Measurements from ENCODE around the gene SOAT2.

The SOAT2 gene

DNA sequence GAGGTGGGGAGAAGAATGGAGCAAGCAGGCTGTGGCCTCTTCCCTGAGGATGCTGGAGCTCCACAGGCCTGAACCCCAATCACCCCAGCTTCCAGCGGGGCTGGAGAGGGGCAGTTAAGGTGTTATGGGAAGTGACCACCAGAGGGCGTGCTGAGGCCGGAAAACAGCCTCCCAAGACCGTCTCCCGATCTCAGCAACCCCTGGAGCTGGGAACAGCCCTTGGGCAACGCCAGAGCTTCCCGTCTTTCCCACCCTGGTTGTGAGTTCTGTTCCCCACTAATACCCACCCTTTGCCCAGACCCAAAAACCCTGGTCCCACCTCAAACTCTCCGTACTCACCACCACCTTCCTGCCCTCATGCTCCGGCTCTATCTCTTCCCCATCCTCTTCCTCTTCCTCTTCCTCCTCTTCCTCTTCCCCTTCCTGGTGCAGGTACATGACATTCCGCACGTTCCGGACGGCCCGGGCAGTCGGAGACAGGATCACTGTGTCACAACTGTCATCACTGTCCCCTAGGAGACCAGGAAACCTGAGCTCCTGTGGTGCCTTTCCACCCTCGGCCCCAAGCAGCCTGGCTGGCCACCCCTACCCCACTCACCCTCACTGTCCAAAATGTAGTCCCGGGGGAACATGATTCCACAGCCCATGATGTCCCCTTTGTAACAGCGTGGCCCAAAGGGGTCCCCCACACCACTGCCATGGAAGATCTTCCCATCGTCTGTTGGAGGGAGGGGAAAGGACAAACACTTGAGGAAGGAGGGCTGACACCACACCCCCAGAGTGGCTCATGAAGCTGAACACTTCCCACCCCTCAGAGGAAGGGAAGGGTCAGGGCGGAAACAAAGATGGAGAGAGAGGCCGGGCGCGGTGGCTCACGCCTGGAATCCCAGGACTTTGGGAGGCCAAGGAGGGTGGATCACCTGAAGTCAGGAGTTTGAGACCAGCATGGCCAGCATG lies 37.0 kb upstream of the SOAT2 start:
- Histone ChIP-seq H3K9me3 (ENCODE audit: control extremely low read depth in 1 of 5, control insufficient read depth in 4 of 5, insufficient read depth in 2 of 5, low read depth in 1 of 5, low read length in 4 of 5) (no peaks in the 10 kb centered on the region), H3K4me1 (ENCODE audit: control extremely low read depth in 1 of 4, control insufficient read depth in 4 of 4, insufficient read depth in 4 of 4, low read length in 3 of 4) (peaks cover 0 to 9% (median 0%) of the 10 kb centered on the region in 4 experiments), H3K36me3 (ENCODE audit: control insufficient read depth in 4 of 4, insufficient read depth in 4 of 4, low read length in 3 of 4) (peaks cover 2 to 41% (median 22%) of the 10 kb centered on the region in 4 experiments), H3K27me3 (replicated peaks in 2 of 5; ENCODE audit: control insufficient read depth in 4 of 5, insufficient read depth in 5 of 5, low read length in 4 of 5) (no peaks in the 10 kb centered on the region), H3K27ac (ENCODE audit: insufficient read depth in 1 of 2, low read depth in 1 of 2, low read length in 2 of 2, poor library complexity in 1 of 2, severe bottlenecking in 2 of 2) (no peak overlapping the region), H3K4me3 (ENCODE audit: control insufficient read depth in 1 of 7, extremely low read depth in 1 of 7, insufficient read depth in 4 of 7, low read depth in 2 of 7, low read length in 6 of 7) (no peak overlapping the region)
- ChIA-PET CTCF (interaction anchor here (0.8 to 17.4 kb wide), 24 partner anchors 9 to 222 kb away, joined by 3 to 361 read pairs (median 5); partner anchors contain the start of genes CSAD, ESPL1, IGFBP6 and SOAT2), POLR2A (interaction anchor here (0.6 to 1.4 kb wide), 4 partner anchors 13 to 183 kb away, joined by 3 to 9 read pairs (median 6); partner anchors contain the start of gene SPRYD3)
- DNase-seq = peak; percentile 52 to 60 (median 53)
- 30% methylated on average over 17 of the region's 24 CpGs for WGBS (ENCODE audit: insufficient coverage)

DNA sequence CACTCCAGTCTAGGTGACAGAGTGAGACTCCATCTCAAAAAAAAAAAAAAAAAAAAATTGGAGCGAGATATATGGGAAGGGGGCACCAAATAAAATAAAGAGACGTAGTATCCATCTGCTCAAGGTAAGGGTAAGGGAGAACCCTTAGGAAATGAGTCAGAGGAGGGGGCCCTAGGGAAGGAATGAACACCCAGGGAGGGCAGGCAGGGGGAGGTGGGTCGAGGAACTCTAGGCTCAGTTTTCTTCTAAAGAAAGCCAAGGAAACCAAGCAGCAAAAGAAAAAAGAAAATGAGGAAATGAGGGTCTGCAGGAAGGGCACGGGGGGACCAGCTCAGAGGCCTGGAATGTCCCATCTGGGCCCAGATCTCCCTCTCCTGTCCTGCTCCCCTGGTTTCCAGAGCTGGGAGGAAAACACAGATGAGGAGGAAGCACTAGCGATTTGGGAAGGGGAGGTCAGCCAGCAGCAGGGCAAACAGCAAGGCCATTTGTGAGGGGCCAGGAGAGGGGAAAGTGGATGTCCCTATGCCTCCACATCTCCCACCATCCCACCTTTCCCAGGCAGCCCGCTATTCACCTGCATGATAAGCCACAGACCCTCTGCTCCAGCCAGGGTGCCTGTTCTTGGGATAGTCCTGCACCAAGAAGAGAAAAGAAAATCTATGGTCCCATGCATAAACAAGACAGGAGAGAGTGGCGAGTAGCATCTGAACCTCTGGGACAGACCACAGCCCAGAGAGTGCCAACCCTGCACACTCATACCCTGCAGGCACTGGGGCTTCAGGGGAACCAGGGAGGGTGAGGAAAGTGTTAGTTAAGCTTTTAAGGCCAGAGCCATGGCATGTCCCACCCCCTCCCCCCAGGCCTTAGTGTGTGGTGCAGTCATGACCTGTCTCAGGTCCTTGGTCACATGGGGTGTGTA lies 36.0 kb upstream of the SOAT2 start:
- 100% methylated on average over 3 of the region's 7 CpGs for WGBS (ENCODE audit: insufficient coverage)
- POLR2A ChIA-PET = interaction anchor here (0.8 to 2.1 kb wide), 3 partner anchors 12 to 107 kb away, joined by 3 to 5 read pairs (median 4); partner anchors contain the start of genes SOAT2 and SPRYD3
- no peak for DNase-seq
- peaks cover 2 to 43% (median 26%) of the 10 kb centered on the region in 4 experiments for H3K36me3 ChIP-seq (ENCODE audit: control insufficient read depth in 4 of 4, insufficient read depth in 4 of 4, low read length in 3 of 4)
- CTCF ChIA-PET = interaction anchor here (1.0 to 17.4 kb wide), 14 partner anchors 10 to 131 kb away, joined by 3 to 361 read pairs (median 12); partner anchors contain the start of genes CSAD, IGFBP6, SOAT2 and SPRYD3
- no peak overlapping the region for H3K4me3 ChIP-seq (ENCODE audit: control insufficient read depth in 1 of 7, extremely low read depth in 1 of 7, insufficient read depth in 4 of 7, low read depth in 2 of 7, low read length in 6 of 7)
- H3K27me3 ChIP-seq (replicated peaks in 2 of 5; ENCODE audit: control insufficient read depth in 4 of 5, insufficient read depth in 5 of 5, low read length in 4 of 5) = no peaks in the 10 kb centered on the region
- H3K27ac ChIP-seq (ENCODE audit: insufficient read depth in 1 of 2, low read depth in 1 of 2, low read length in 2 of 2, poor library complexity in 1 of 2, severe bottlenecking in 2 of 2) = no peak overlapping the region
- no peaks in the 10 kb centered on the region for H3K9me3 ChIP-seq (ENCODE audit: control extremely low read depth in 1 of 5, control insufficient read depth in 4 of 5, insufficient read depth in 2 of 5, low read depth in 1 of 5, low read length in 4 of 5)
- peaks cover 0 to 20% (median 4%) of the 10 kb centered on the region in 4 experiments for H3K4me1 ChIP-seq (ENCODE audit: control extremely low read depth in 1 of 4, control insufficient read depth in 4 of 4, insufficient read depth in 4 of 4, low read length in 3 of 4)

DNA sequence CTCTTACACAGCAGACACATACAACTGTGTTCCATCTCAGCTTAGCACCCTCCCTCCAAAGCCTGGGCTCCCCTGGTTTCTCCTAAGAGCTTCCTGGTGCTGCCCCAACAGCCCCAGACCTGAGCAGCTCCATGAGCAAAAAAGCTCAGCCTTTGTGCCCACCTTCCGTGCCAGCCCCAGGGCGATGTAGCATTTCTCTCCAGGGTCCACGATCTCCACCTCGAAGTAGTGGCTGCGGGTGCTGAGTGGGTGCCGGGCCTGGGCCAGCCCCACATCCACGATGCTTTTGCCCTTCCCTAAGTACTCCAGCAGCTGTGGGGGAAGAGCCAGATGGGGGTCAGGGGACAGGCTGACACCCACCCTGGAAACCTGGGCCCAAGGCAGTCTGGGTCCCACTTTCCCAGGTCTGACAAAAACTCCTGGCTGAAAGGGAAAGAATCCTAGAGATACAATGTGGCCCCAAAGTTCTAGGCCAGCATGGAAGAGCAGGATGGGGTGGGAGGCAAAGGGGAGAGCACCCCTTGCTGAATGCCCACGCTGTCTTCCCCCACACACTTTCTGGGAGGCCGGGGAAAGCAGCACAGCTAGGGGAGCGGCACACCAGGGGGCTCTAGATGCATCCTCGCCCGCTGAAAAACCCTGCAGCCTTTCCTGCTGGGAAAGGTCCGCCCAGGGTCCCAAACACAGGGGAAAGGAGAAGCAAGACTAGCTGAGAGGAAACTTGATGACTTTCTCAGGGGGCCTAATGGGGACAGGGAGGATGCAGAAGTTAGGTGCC lies 35.1 kb upstream of the SOAT2 start:
- H3K9me3 ChIP-seq (ENCODE audit: control extremely low read depth in 1 of 5, control insufficient read depth in 4 of 5, insufficient read depth in 2 of 5, low read depth in 1 of 5, low read length in 4 of 5) = no peaks in the 10 kb centered on the region
- peaks cover 2 to 46% (median 29%) of the 10 kb centered on the region in 4 experiments for H3K36me3 ChIP-seq (ENCODE audit: control insufficient read depth in 4 of 4, insufficient read depth in 4 of 4, low read length in 3 of 4)
- DNase-seq = no peak
- H3K27me3 ChIP-seq (replicated peaks in 2 of 5; ENCODE audit: control insufficient read depth in 4 of 5, insufficient read depth in 5 of 5, low read length in 4 of 5) = no peaks in the 10 kb centered on the region
- 90% methylated on average over 13 of the region's 13 CpGs for WGBS (ENCODE audit: insufficient coverage)
- no peak overlapping the region for H3K27ac ChIP-seq (ENCODE audit: insufficient read depth in 1 of 2, low read depth in 1 of 2, low read length in 2 of 2, poor library complexity in 1 of 2, severe bottlenecking in 2 of 2)
- POLR2A ChIA-PET = interaction anchor here (0.8 to 2.1 kb wide), 3 partner anchors 12 to 107 kb away, joined by 3 to 5 read pairs (median 4); partner anchors contain the start of genes SOAT2 and SPRYD3
- peaks cover 0 to 27% (median 7%) of the 10 kb centered on the region in 4 experiments for H3K4me1 ChIP-seq (ENCODE audit: control extremely low read depth in 1 of 4, control insufficient read depth in 4 of 4, insufficient read depth in 4 of 4, low read length in 3 of 4)
- CTCF ChIA-PET = interaction anchor here (1.7 to 17.4 kb wide), 7 partner anchors 10 to 129 kb away, joined by 4 to 361 read pairs (median 44); partner anchors contain the start of genes IGFBP6, SOAT2 and SPRYD3
- no peak overlapping the region for H3K4me3 ChIP-seq (ENCODE audit: control insufficient read depth in 1 of 7, extremely low read depth in 1 of 7, insufficient read depth in 4 of 7, low read depth in 2 of 7, low read length in 6 of 7)

DNA sequence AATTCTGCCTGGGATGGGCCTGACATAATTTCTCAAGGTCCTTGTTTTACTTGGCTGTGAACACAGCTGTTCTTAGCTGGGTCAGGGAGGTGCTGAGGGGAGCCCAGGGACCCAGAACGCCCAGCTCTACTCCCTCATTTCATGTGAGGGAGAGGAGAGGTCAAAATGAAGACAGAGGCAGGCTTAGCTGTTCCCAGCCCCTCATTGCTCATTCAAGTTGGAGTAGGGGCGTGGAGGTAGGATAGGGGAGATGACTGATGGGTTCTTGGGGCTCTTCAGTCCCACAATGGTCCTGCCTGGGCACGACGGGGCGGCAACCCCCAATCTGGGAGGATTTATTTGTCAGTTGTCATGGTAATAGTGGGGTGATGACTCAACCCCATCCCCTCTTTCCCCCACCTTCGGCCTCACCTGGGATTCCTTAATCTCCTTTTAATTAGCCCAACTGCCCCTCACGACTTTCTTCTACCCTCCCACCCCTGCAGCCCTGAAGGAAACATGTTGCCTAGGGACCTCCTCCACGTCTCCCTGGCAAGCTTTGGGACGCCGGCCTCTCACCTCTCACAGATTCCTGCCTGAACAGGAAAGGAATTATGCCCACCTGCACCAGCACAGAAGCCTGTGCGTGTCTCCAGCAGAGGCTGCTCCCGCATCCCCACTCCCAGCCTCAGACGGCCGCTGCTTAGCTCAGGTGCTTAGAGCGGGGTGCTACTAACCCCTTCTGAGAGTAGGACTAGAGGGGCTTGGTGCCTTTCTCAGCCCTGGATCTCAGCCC lies 34.3 kb upstream of the SOAT2 start:
- Histone ChIP-seq H3K36me3 (ENCODE audit: control insufficient read depth in 4 of 4, insufficient read depth in 4 of 4, low read length in 3 of 4) (peaks cover 2 to 46% (median 29%) of the 10 kb centered on the region in 4 experiments), H3K4me1 (ENCODE audit: control extremely low read depth in 1 of 4, control insufficient read depth in 4 of 4, insufficient read depth in 4 of 4, low read length in 3 of 4) (peaks cover 0 to 27% (median 8%) of the 10 kb centered on the region in 4 experiments), H3K9me3 (ENCODE audit: control extremely low read depth in 1 of 5, control insufficient read depth in 4 of 5, insufficient read depth in 2 of 5, low read depth in 1 of 5, low read length in 4 of 5) (no peaks in the 10 kb centered on the region), H3K4me3 (ENCODE audit: control insufficient read depth in 1 of 7, extremely low read depth in 1 of 7, insufficient read depth in 4 of 7, low read depth in 2 of 7, low read length in 6 of 7) (no peak overlapping the region), H3K27ac (ENCODE audit: insufficient read depth in 1 of 2, low read depth in 1 of 2, low read length in 2 of 2, poor library complexity in 1 of 2, severe bottlenecking in 2 of 2) (no peak overlapping the region), H3K27me3 (replicated peaks in 2 of 5; ENCODE audit: control insufficient read depth in 4 of 5, insufficient read depth in 5 of 5, low read length in 4 of 5) (no peaks in the 10 kb centered on the region)
- DNase-seq = no peak
- WGBS (ENCODE audit: insufficient coverage) = 95% methylated on average over 6 of the region's 15 CpGs
- CTCF ChIA-PET = interaction anchor here (1.7 to 17.4 kb wide), 7 partner anchors 9 to 128 kb away, joined by 4 to 361 read pairs (median 44); partner anchors contain the start of genes IGFBP6, SOAT2 and SPRYD3
- POLR2A ChIA-PET = interaction anchor here (2.1 kb wide), 1 partner anchor 34 kb away, joined by 5 read pairs; the partner anchor contains the start of gene SOAT2

DNA sequence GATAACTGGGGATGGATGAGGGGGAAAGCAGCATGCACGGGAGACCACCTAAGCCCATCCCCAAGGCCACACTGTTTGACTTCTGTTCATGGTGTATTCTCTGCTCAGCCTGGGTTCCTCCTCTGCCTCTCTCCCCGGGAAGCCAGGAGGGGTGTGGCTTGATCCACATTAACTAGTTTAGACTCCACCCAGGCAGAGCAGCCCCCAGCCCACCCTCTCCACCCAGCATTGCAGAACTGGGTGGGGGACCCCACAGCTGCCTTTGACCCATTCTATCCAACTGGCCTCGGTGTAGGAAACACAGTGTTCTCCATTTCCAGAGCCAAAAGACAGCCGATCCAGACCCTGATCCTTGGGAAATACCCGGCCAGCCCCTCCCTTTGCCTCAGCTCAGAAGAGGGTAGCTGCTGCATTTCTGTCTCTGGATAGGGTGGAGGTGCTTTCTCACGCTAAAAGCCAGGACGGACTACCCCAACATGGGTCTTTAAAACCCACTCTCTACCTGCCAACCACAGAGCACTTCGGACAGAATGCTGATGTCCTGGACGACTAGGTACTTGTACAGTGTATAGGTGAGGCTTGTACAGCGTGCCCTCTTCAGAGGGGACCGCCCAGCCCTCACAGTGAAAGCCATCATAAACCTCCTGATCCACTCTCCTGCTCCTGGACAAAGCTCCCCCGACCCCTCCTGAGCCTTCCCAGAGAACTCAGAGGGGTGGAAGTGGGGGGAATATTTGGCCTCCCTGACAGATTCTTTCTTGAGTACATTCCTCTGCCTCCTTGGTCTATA lies 33.5 kb upstream of the SOAT2 start:
- ChIA-PET CTCF (interaction anchor here (1.1 to 17.4 kb wide), 6 partner anchors 8 to 128 kb away, joined by 3 to 361 read pairs (median 6); partner anchors contain the start of genes IGFBP6, SOAT2 and SPRYD3), POLR2A (no interaction called here)
- no peaks in the 10 kb centered on the region for H3K9me3 ChIP-seq (ENCODE audit: control extremely low read depth in 1 of 5, control insufficient read depth in 4 of 5, insufficient read depth in 2 of 5, low read depth in 1 of 5, low read length in 4 of 5)
- no peak overlapping the region for H3K4me3 ChIP-seq (ENCODE audit: control insufficient read depth in 1 of 7, extremely low read depth in 1 of 7, insufficient read depth in 4 of 7, low read depth in 2 of 7, low read length in 6 of 7)
- no peaks in the 10 kb centered on the region for H3K27me3 ChIP-seq (replicated peaks in 2 of 5; ENCODE audit: control insufficient read depth in 4 of 5, insufficient read depth in 5 of 5, low read length in 4 of 5)
- DNase-seq = no peak
- H3K27ac ChIP-seq (ENCODE audit: insufficient read depth in 1 of 2, low read depth in 1 of 2, low read length in 2 of 2, poor library complexity in 1 of 2, severe bottlenecking in 2 of 2) = no peak overlapping the region
- peaks cover 2 to 49% (median 34%) of the 10 kb centered on the region in 4 experiments for H3K36me3 ChIP-seq (ENCODE audit: control insufficient read depth in 4 of 4, insufficient read depth in 4 of 4, low read length in 3 of 4)
- peaks cover 0 to 27% (median 8%) of the 10 kb centered on the region in 4 experiments for H3K4me1 ChIP-seq (ENCODE audit: control extremely low read depth in 1 of 4, control insufficient read depth in 4 of 4, insufficient read depth in 4 of 4, low read length in 3 of 4)
- WGBS (ENCODE audit: insufficient coverage) = 94% methylated on average over 9 of the region's 12 CpGs

All from common myeloid progenitor, CD34-positive (primary cell).